Heart left ventricle (tissue), 16 donors: ENCODE data around the gene CD300E. TPM values are rescaled to one million over a fixed set of nuclear protein-coding genes. Genes with fewer than 3 reads are reported as not detected.

ENCODE experiments used
- ATAC-seq, 4 donors: fragments of 200-7000 bp; cut with Tn5 transposase; one replicate each; pipeline ENCODE4 v1.9.1; 2020 to 2022; ENCODE audit warnings: moderate library complexity in 4 of 4, mild to moderate bottlenecking in 3 of 4, moderate number of reproducible peaks in 1 of 4
- DNase-seq, 5 donors: peaks; one replicate each; pipeline ENCODE4 v3.0.0-alpha.2; 2020
- H3K27ac ChIP-seq, 12 donors: fragments of 200-600 bp; sonication (generic) in 4 of 12; one replicate each; pipeline versions ENCODE4 v1.5.0 to v1.8.0; 2016 to 2022; ENCODE audit warnings: mild to moderate bottlenecking in 2 of 12
- H3K27me3 ChIP-seq, 9 donors: fragments of 200-600 bp; sonication (generic) in 2 of 9; one replicate each; pipeline versions ENCODE4 v1.5.1 to v1.8.0; 2016 to 2022; ENCODE audit warnings: mild to moderate bottlenecking in 3 of 9
- H3K36me3 ChIP-seq, 9 donors: fragments of 200-600 bp; sonication (generic) in 2 of 9; one replicate each; pipeline versions ENCODE4 v1.5.0 to v1.8.0; 2018 to 2022; ENCODE audit warnings: mild to moderate bottlenecking in 2 of 9
- H3K4me1 ChIP-seq, 12 donors: fragments of 200-600 bp; sonication (generic) in 4 of 12; one replicate each; pipeline versions ENCODE4 v1.5.0 to v1.8.0; 2016 to 2022; ENCODE audit warnings: mild to moderate bottlenecking in 3 of 12
- H3K4me3 ChIP-seq, 12 donors: fragments of 200-600 bp; sonication (generic) in 4 of 12; one replicate each; pipeline versions ENCODE4 v1.5.0 to v1.8.0; 2017 to 2022; ENCODE audit warnings: mild to moderate bottlenecking in 9 of 12, moderate library complexity in 4 of 12
- H3K9me3 ChIP-seq, 12 donors: fragments of 200-600 bp; sonication (generic) in 4 of 12; one replicate each; pipeline versions ENCODE4 v1.5.0 to v1.8.0; 2016 to 2022; ENCODE audit warnings: mild to moderate bottlenecking in 1 of 12
- CTCF ChIP-seq, 12 donors: fragments of 200-600 bp; sonication (generic) in 4 of 12; IDR thresholded peaks; one replicate each; pipeline versions ENCODE4 v1.5.0 to v1.8.0; 2018 to 2022; ENCODE audit warnings: antibody characterized with exemption in 12 of 12, mild to moderate bottlenecking in 5 of 12
- POLR2A ChIP-seq, 2 donors: fragments of 450-650 bp; IDR thresholded peaks; one replicate each; pipeline ENCODE4 v1.6.1; 2017; ENCODE audit warnings: antibody characterized with exemption in 2 of 2, mild to moderate bottlenecking in 2 of 2, moderate library complexity in 2 of 2
- WGBS, 4 donors: extraction: QIAGEN DNeasy Blood & Tissue Kit in 2 of 4; methylation state at CpG; one replicate each; pipeline versions ENCODE4 v1.1.5 to v1.1.7; 2013 to 2018; 5-methylcytosine and 5-hydroxymethylcytosine counted together
- intact Hi-C, 10 donors: fragments of 100-400 bp; cut with DNase I; formaldehyde crosslinking; loops; one replicate each; pipeline versions ENCODE4 v1.11.1 to v1.14.2; 2022
- polyA plus RNA-seq, 2 donors: library from polyadenylated mRNA; stranded (reverse); fragments of 200-250 nt; gene quantifications; one replicate each; pipeline ENCODE4 v1.2.3, GENCODE V29; 2013
- total RNA-seq, 9 donors: library from RNA; depleted of rRNA in 2 of 9; stranded (reverse); fragments of >200 nt in 2 of 9; fragmentation: NEBNext Ultra II Directional in 3 of 9; extraction: Animal tissue kit (Norgen Biotek cat#: 25700) in 3 of 9; gene quantifications; one replicate each; pipeline versions ENCODE4 v1.1.0 to v1.2.4, GENCODE V29; 2016 to 2023
- donor health status: ischemic (EF 13 %, LVEDD 7.1; RV severe dilation, severe dysfunction).
- donor health status: healthy with polysubstance abuse.
- donor health status: DM: no; HTN: yes; CAD: no.
- donor health status: DM: no; HTN: no; CAD: no.
- donor health status: ischemic (EF 25% LVEDD 6.9; RV normal size, moderate dysfunction).
- donor health status: ischemic (EF 25% LVEDD 5.7; RV mildly dilated, moderate dysfunction).
- donor health status: healthy.
- donor health status: DM: yes; HTN: yes; CAD: no.
- donor health status: ischemic (EF 35%, LVEDD 5.7; RV mildly dilated, moderate dysfunction).
- donor health status: nonischemic (EF 11% LVEDD 7.7; RV severe dilation, severe dysfunction).
- donor health status: DM: yes; HTN: yes; CAD: no.
- donor health status: PGD.
- donor health status: ischemic (EF 29% LVEDD 5.4; RV normal size, mild dysfunction).
- donor health status: nonischemic (EF 23%, LVEDD 6.1; RV moderate dilation, normal function).

CD300E gene
- total and polyA plus RNA-seq, 11 donors, result 0.19 to 8.6 (median 0.46) TPM; not detected in 1

- TF ChIP-seq CTCF (IDR thresholded peaks at IDR 0.05) (no peak), POLR2A (IDR thresholded peaks at IDR 0.05) (no peak)
- Histone ChIP-seq H3K9me3 (no peaks in the 10 kb centered on the region), H3K4me3 (no peak overlapping the region), H3K4me1 (peaks cover 0 to 25% (median 0%) of the 10 kb centered on the region in 12 donors), H3K36me3 (no peaks in the 10 kb centered on the region), H3K27ac (no peak overlapping the region), H3K27me3 (peaks cover 0 to 44% (median 4%) of the 10 kb centered on the region in 9 donors)
- WGBS, 4 donors, result 74 to 85% (median 82%) methylated on average over 2 of the region's 2 CpGs
- DNase-seq, result no peak
- intact Hi-C loops, result no loop called here
- ATAC-seq, result no peak
These were observed 20.9 kb upstream of the CD300E start for GRCh38 chr17:74644419-74644818.

GRCh38 chr17:74643826-74644225 lies 20.3 kb upstream of the CD300E start:
- H3K27ac ChIP-seq, result no peak overlapping the region
- DNase-seq, result no peak
- H3K9me3 ChIP-seq, result no peaks in the 10 kb centered on the region
- no peak overlapping the region for H3K4me3 ChIP-seq
- intact Hi-C loops, result no loop called here
- no peak for TF ChIP-seq POLR2A (IDR thresholded peaks at IDR 0.05)
- no peak for TF ChIP-seq CTCF (IDR thresholded peaks at IDR 0.05)
- H3K27me3 ChIP-seq, result peaks cover 0 to 47% (median 3%) of the 10 kb centered on the region in 9 donors
- H3K4me1 ChIP-seq, result peaks cover 0 to 31% (median 0%) of the 10 kb centered on the region in 12 donors
- ATAC-seq, result no peak
- no peaks in the 10 kb centered on the region for H3K36me3 ChIP-seq

GRCh38 chr17:74642995-74643394 lies 19.5 kb upstream of the CD300E start:
- peaks cover 0 to 39% (median 0%) of the 10 kb centered on the region in 12 donors for H3K4me1 ChIP-seq
- 74 to 85% (median 80%) methylated on average over 5 to 7 of the region's 7 CpGs for WGBS, 4 donors
- no peak overlapping the region for H3K27ac ChIP-seq
- no peak for ATAC-seq
- intact Hi-C loops, result no loop called here
- TF ChIP-seq POLR2A (IDR thresholded peaks at IDR 0.05) (no peak), CTCF (IDR thresholded peaks at IDR 0.05) (no peak)
- peaks cover 0 to 42% (median 3%) of the 10 kb centered on the region in 9 donors for H3K27me3 ChIP-seq
- DNase-seq, result no peak
- no peaks in the 10 kb centered on the region for H3K36me3 ChIP-seq
- H3K4me3 ChIP-seq, result no peak overlapping the region
- H3K9me3 ChIP-seq, result no peaks in the 10 kb centered on the region

GRCh38 chr17:74642556-74642955 lies 19.0 kb upstream of the CD300E start:
- intact Hi-C loops, result no loop called here
- H3K9me3 ChIP-seq, result no peaks in the 10 kb centered on the region
- DNase-seq (no peak), ATAC-seq (no peak)
- H3K4me1 ChIP-seq, result peaks cover 0 to 44% (median 0%) of the 10 kb centered on the region in 12 donors
- H3K27me3 ChIP-seq, result peaks cover 0 to 41% (median 3%) of the 10 kb centered on the region in 9 donors
- peak overlapping the region in 1 of 12 donors; percentile 72 for H3K27ac ChIP-seq
- no peak for TF ChIP-seq CTCF (IDR thresholded peaks at IDR 0.05)
- no peak for TF ChIP-seq POLR2A (IDR thresholded peaks at IDR 0.05)
- H3K36me3 ChIP-seq, result no peaks in the 10 kb centered on the region
- no peak overlapping the region for H3K4me3 ChIP-seq
- 22 to 32% (median 29%) methylated on average over 4 of the region's 4 CpGs for WGBS, 4 donors
